GM18873 (cell line): Measurements from ENCODE around the gene EIF3M.

ENCODE experiments used
- ATAC-seq: cut with Tn5 transposase; IDR thresholded peaks from one replicate; pipeline ENCODE4 v1.9.1; 2021; ENCODE audit warnings: mild to moderate bottlenecking, moderate library complexity, moderate number of reproducible peaks; ENCODE audit not compliant: unreplicated experiment, low FRiP score

The EIF3M gene

GRCh38 chr11:32583459-32584271, at the start of gene EIF3M:
TSS of gene EIF3M (plus strand) at chr11:32583831. CDS start at chr11:32583888, 57 bp downstream.
- peak; percentile 96 for ATAC-seq

- ATAC-seq, result no peak
These were observed 44.8 kb upstream of the EIF3M start for GRCh38 chr11:32538804-32539203.

GRCh38 chr11:32549611-32550187, 33.9 kb upstream of the EIF3M start:
- ATAC-seq, result no peak

GRCh38 chr11:32550207-32550606, 33.4 kb upstream of the EIF3M start:
- no peak for ATAC-seq

- ATAC-seq, result no peak
These were observed 28.5 kb upstream of the EIF3M start for GRCh38 chr11:32555091-32555490.

- no peak for ATAC-seq
These were observed 27.7 kb upstream of the EIF3M start for GRCh38 chr11:32555895-32556294.

- ATAC-seq, result no peak
These were observed 21.8 kb upstream of the EIF3M start for GRCh38 chr11:32561835-32562234.

- ATAC-seq, result no peak
These were observed 20.6 kb upstream of the EIF3M start for GRCh38 chr11:32562839-32563599.

GRCh38 chr11:32563600-32563959, 20.1 kb upstream of the EIF3M start:
- ATAC-seq, result no peak

GRCh38 chr11:32566517-32566916, 17.1 kb upstream of the EIF3M start:
- ATAC-seq, result no peak

- no peak for ATAC-seq
These were observed 16.5 kb upstream of the EIF3M start for GRCh38 chr11:32567154-32567553.

GRCh38 chr11:32569313-32569881, 14.2 kb upstream of the EIF3M start:
- no peak for ATAC-seq

- no peak for ATAC-seq
These were observed 12.6 kb upstream of the EIF3M start for GRCh38 chr11:32571039-32571438.

- ATAC-seq, result no peak
These were observed 10.4 kb upstream of the EIF3M start for GRCh38 chr11:32573228-32573627.

GRCh38 chr11:32574421-32574820, 9.2 kb upstream of the EIF3M start:
- no peak for ATAC-seq

GRCh38 chr11:32575070-32575469, 8.6 kb upstream of the EIF3M start:
- no peak for ATAC-seq

GRCh38 chr11:32576456-32576855, 7.2 kb upstream of the EIF3M start:
- no peak for ATAC-seq

GRCh38 chr11:32580967-32581366, 2.7 kb upstream of the EIF3M start:
- no peak for ATAC-seq

- ATAC-seq, result no peak
These were observed 2.1 kb upstream of the EIF3M start for GRCh38 chr11:32581556-32581955.

GRCh38 chr11:32584921-32585320, 1.3 kb downstream of the EIF3M start:
- no peak for ATAC-seq

- no peak for ATAC-seq
These were observed 3.1 kb downstream of the EIF3M start for GRCh38 chr11:32586576-32587190.
